Measurements from ENCODE around the gene ANXA2R. TPM values are rescaled to one million over a fixed set of nuclear protein-coding genes. Genes with fewer than 3 reads are reported as not detected.
"Not testable (repeated sequence)": the region's sequence is repeated elsewhere in the genome, so short reads cannot be mapped to it uniquely, and the experiment has no call there.

ANXA2R gene
- total RNA-seq, 1 experiment from 2014 or later: 8.9 TPM

DNA sequence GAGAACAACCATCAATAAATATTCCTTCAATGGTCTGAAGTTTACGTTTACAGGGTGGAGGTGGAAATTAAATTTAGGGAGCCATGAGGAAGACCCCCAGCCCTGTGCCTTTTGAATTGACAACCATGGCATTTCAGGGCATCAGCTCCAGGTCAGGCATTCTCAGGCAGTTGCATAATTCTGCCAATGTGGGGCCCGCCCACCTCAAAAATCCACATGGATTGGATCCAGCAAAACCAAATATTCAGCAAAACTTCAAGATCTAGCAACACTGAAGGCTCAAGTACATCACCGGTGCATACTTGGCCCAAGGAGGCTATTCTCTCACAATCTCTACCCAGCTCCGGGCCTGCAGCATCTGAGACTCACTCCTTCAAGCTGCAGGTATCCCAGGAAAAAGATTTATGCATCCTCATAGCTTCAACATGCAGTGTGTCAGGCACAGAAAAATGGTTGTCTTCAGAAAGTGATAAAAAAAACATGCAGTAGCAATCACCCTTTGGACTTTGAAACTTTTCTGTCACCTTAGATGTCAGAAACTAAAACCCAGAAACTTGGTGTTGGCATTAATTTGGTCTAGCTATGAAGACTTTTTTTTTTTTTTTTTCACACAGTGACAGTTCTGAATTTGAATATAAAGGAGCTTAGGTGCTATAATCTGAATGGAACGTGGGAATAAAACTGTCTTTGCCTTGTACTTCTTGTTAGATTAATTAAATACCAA lies 21.4 kb upstream of the ANXA2R start:
- H3F3A ChIP-seq (ENCODE audit: low read length, unreplicated experiment): peaks cover 7% of the 10 kb centered on the region
- H3K36me3 ChIP-seq (ENCODE audit: low read depth, low read length): no peaks in the 10 kb centered on the region
- CTCF ChIA-PET: interaction anchor here (0.5 to 0.6 kb wide), 2 partner anchors 17 to 54 kb away, joined by 3 to 7 read pairs; no protein-coding TSS in a partner anchor
- H3K27ac ChIP-seq (ENCODE audit: low read length): no peak overlapping the region; the same call in 1 of the 2 replicates
- H3K4me2 ChIP-seq (ENCODE audit: low read length): no peak overlapping the region
- DNase-seq (peak; percentile 42), ATAC-seq (no peak)
- intact Hi-C loops (cut with micrococcal nuclease): no loop called here
- no peaks in the 10 kb centered on the region for H3K9me2 ChIP-seq (replicated peaks; ENCODE audit: low read length)
- no peaks in the 10 kb centered on the region for H4K20me1 ChIP-seq (ENCODE audit: low read length)
- H3K79me2 ChIP-seq (ENCODE audit: low read length): peaks cover 77% of the 10 kb centered on the region
- H3K27me3 ChIP-seq (ENCODE audit: low read length): no peaks in the 10 kb centered on the region
- BruUV-seq (replicated peaks): no TSS peak
- no peak overlapping the region for H3K4me3 ChIP-seq (ENCODE audit: low read length)
- POLR2A ChIA-PET (ENCODE audit: unreplicated experiment): no interaction called here
- H3K9ac ChIP-seq (ENCODE audit: low read length): no peak overlapping the region
- no peak overlapping the region for H2AFZ ChIP-seq (ENCODE audit: low read length)
- TF ChIP-seq, protein P1, sequence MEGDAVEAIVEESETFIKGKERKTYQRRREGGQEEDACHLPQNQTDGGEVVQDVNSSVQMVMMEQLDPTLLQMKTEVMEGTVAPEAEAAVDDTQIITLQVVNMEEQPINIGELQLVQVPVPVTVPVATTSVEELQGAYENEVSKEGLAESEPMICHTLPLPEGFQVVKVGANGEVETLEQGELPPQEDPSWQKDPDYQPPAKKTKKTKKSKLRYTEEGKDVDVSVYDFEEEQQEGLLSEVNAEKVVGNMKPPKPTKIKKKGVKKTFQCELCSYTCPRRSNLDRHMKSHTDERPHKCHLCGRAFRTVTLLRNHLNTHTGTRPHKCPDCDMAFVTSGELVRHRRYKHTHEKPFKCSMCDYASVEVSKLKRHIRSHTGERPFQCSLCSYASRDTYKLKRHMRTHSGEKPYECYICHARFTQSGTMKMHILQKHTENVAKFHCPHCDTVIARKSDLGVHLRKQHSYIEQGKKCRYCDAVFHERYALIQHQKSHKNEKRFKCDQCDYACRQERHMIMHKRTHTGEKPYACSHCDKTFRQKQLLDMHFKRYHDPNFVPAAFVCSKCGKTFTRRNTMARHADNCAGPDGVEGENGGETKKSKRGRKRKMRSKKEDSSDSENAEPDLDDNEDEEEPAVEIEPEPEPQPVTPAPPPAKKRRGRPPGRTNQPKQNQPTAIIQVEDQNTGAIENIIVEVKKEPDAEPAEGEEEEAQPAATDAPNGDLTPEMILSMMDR (conservative IDR thresholded peaks at IDR 0.05; ENCODE audit: low read depth, low read length): no peak
- TF ChIP-seq EZH2phosphoT487 (IDR thresholded peaks at IDR 0.05; ENCODE audit: borderline replicate concordance, low read length): no peak
- H3K4me1 ChIP-seq (ENCODE audit: insufficient read depth, low read length): peaks cover 42% of the 10 kb centered on the region
- H3K9me3 ChIP-seq (ENCODE audit: low read length): no peaks in the 10 kb centered on the region

DNA sequence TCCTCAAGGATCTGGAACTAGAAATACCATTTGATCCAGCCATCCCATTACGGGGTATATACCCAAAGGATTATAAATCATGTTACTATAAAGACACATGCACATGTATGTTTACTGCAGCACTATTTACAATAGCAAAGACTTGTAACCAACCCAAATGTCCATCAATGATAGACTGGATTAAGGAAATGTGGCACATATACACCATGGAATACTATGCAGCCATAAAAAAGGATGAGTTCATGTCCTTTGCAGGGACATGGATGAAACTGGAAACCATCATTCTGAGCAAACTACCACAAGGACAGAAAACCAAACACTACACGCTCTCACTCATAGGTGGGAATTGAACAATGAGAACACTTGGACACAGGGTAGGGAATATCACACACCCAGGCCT lies 19.9 kb upstream of the ANXA2R start:
- Histone ChIP-seq H3K79me2 (ENCODE audit: low read length) (peaks cover 64% of the 10 kb centered on the region), H3K4me1 (ENCODE audit: insufficient read depth, low read length) (peaks cover 42% of the 10 kb centered on the region)
- intact Hi-C loops (cut with micrococcal nuclease); H3K27ac ChIP-seq (ENCODE audit: low read length); H3K9me3 ChIP-seq (ENCODE audit: low read length); CTCF ChIA-PET; BruUV-seq (replicated peaks); H3K4me3 ChIP-seq (ENCODE audit: low read length); POLR2A ChIA-PET (ENCODE audit: unreplicated experiment); H3K9me2 ChIP-seq (replicated peaks; ENCODE audit: low read length); DNase-seq; H2AFZ ChIP-seq (ENCODE audit: low read length); ATAC-seq; H3K4me2 ChIP-seq (ENCODE audit: low read length); H3K36me3 ChIP-seq (ENCODE audit: low read depth, low read length); H3K27me3 ChIP-seq (ENCODE audit: low read length); H4K20me1 ChIP-seq (ENCODE audit: low read length); H3F3A ChIP-seq (ENCODE audit: low read length, unreplicated experiment); H3K9ac ChIP-seq (ENCODE audit: low read length): not testable (repeated sequence)

DNA sequence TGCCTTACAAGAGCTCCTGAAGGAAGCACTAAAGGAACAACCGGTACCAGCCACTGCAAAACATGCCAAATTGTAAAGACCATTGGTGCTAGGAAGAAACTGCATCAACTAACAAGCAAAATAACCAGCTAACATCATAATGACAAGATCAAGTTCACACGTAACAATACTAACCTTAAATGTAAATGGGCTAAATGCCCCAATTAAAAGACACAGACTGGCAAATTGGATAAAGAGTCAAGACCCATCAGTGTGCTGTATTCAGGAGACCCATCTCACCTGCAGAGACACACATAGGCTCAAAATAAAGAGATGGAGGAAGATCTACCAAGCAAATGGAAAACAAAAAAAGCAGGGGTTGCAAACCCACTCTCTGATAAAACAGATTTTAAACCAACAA lies 15.0 kb upstream of the ANXA2R start:
- H3F3A ChIP-seq (ENCODE audit: low read length, unreplicated experiment); H3K4me2 ChIP-seq (ENCODE audit: low read length); H3K27me3 ChIP-seq (ENCODE audit: low read length); ATAC-seq; H3K9ac ChIP-seq (ENCODE audit: low read length); H3K27ac ChIP-seq (ENCODE audit: low read length); POLR2A ChIA-PET (ENCODE audit: unreplicated experiment); intact Hi-C loops (cut with micrococcal nuclease); H3K9me3 ChIP-seq (ENCODE audit: low read length); CTCF ChIA-PET; BruUV-seq (replicated peaks); H4K20me1 ChIP-seq (ENCODE audit: low read length); H3K9me2 ChIP-seq (replicated peaks; ENCODE audit: low read length); H2AFZ ChIP-seq (ENCODE audit: low read length); DNase-seq; H3K4me3 ChIP-seq (ENCODE audit: low read length); H3K36me3 ChIP-seq (ENCODE audit: low read depth, low read length): not testable (repeated sequence)
- peaks cover 57% of the 10 kb centered on the region for H3K79me2 ChIP-seq (ENCODE audit: low read length)
- H3K4me1 ChIP-seq (ENCODE audit: insufficient read depth, low read length): peaks cover 27% of the 10 kb centered on the region

DNA sequence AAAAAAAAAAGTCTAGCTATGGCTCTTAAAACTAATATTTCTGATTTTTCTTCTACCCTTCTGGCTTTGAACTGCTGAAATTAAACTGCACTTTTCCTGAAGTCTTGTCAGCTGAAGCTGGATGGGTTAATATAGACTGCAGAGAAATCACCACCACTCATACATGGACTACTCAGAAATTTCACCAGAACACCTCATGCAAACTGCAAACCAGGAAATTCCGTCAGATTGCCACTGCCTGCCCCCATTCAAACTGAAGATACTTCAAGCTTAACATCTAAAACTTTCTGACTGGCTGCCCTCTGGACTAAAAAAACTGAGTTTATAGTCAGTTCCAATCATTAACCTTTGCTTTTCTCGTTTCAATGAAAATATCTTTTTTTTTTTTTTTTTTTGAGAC lies 11.6 kb upstream of the ANXA2R start:
- Histone ChIP-seq H3K9me3 (ENCODE audit: low read length) (no peaks in the 10 kb centered on the region), H3K9me2 (replicated peaks; ENCODE audit: low read length) (no peaks in the 10 kb centered on the region), H3K27me3 (ENCODE audit: low read length) (no peaks in the 10 kb centered on the region), H3K4me1 (ENCODE audit: insufficient read depth, low read length) (peaks cover 40% of the 10 kb centered on the region), H3K36me3 (ENCODE audit: low read depth, low read length) (peaks cover 6% of the 10 kb centered on the region; the same call in 1 of the 2 replicates), H3K4me3 (ENCODE audit: low read length) (no peak overlapping the region), H3K27ac (ENCODE audit: low read length) (no peak overlapping the region), H2AFZ (ENCODE audit: low read length) (no peak overlapping the region), H4K20me1 (ENCODE audit: low read length) (no peaks in the 10 kb centered on the region), H3K4me2 (ENCODE audit: low read length) (no peak overlapping the region), H3F3A (ENCODE audit: low read length, unreplicated experiment) (no peaks in the 10 kb centered on the region), H3K9ac (ENCODE audit: low read length) (no peak overlapping the region), H3K79me2 (ENCODE audit: low read length) (peaks cover 74% of the 10 kb centered on the region)
- no TSS peak for BruUV-seq (replicated peaks)
- POLR2A ChIA-PET (ENCODE audit: unreplicated experiment): no interaction called here
- DNase-seq (no peak), ATAC-seq (no peak)
- CTCF ChIA-PET: no interaction called here
- intact Hi-C loops (cut with micrococcal nuclease): no loop called here
- TF ChIP-seq EZH2 (IDR thresholded peaks at IDR 0.05; ENCODE audit: low read length, unreplicated experiment) (no peak), EZH2phosphoT487 (IDR thresholded peaks at IDR 0.05; ENCODE audit: borderline replicate concordance, low read length) (no peak)
- TF ChIP-seq, protein P1 (conservative IDR thresholded peaks at IDR 0.05; ENCODE audit: low read depth, low read length): no peak
